Right renal cortex interstitium (tissue), 3 donors: ENCODE data around the gene PFDN1. TPM values are rescaled to one million over a fixed set of nuclear protein-coding genes. Genes with fewer than 3 reads are reported as not detected.
A peak's percentile ranks its signal among the peaks of the same experiment; 100 is the strongest.

Experiments used
- DNase-seq, 3 donors: peaks; one replicate each; pipeline ENCODE4 v3.0.0-alpha.2; 2013; ENCODE audit warnings: low read depth in 3 of 3, low spot score in 2 of 3
- polyA plus RNA-seq, 3 donors: library from polyadenylated mRNA; unstranded; fragments of 120-200 nt; gene quantifications; one replicate each; pipeline ENCODE4 v1.2.1, GENCODE V29; 2013; ENCODE audit not compliant: insufficient read length in 3 of 3

The PFDN1 gene
- polyA plus RNA-seq, 3 donors, result 116 to 134 (median 125) TPM

- no peak for DNase-seq
These were observed 60.8 kb downstream of the PFDN1 start for GRCh38 chr5:140242099-140242498.

GRCh38 chr5:140240987-140241706 lies 61.8 kb downstream of the PFDN1 start:
- peak in 1 of 3 donors; percentile 60 for DNase-seq

GRCh38 chr5:140239939-140240700 lies 62.8 kb downstream of the PFDN1 start:
- DNase-seq, result no peak

GRCh38 chr5:140239461-140239860 lies 63.4 kb downstream of the PFDN1 start:
- DNase-seq, result no peak

- DNase-seq, result no peak
These were observed 64.1 kb downstream of the PFDN1 start for GRCh38 chr5:140238756-140239155.

- no peak for DNase-seq
These were observed 65.9 kb downstream of the PFDN1 start for GRCh38 chr5:140236891-140237598.

GRCh38 chr5:140235791-140236551 lies 66.9 kb downstream of the PFDN1 start:
- DNase-seq, result no peak

GRCh38 chr5:140234377-140234989 lies 68.4 kb downstream of the PFDN1 start:
- DNase-seq, result no peak

- DNase-seq, result no peak
These were observed 70.2 kb downstream of the PFDN1 start for GRCh38 chr5:140232731-140233130.

GRCh38 chr5:140230373-140230772 lies 72.5 kb downstream of the PFDN1 start:
- DNase-seq, result no peak

GRCh38 chr5:140228364-140228837 lies 74.5 kb downstream of the PFDN1 start:
- DNase-seq, result no peak

GRCh38 chr5:140227046-140227445 lies 75.9 kb downstream of the PFDN1 start:
- DNase-seq, result no peak

- DNase-seq, result no peak
These were observed 77.5 kb downstream of the PFDN1 start for GRCh38 chr5:140225396-140225795.

GRCh38 chr5:140224658-140225057 lies 78.2 kb downstream of the PFDN1 start:
- no peak for DNase-seq

GRCh38 chr5:140223567-140223966 lies 79.3 kb downstream of the PFDN1 start:
- no peak for DNase-seq

- no peak for DNase-seq
These were observed 80.5 kb downstream of the PFDN1 start for GRCh38 chr5:140222416-140222815.

- DNase-seq, result no peak
These were observed 81.1 kb downstream of the PFDN1 start for GRCh38 chr5:140221697-140222223.

GRCh38 chr5:140220698-140221064 lies 82.2 kb downstream of the PFDN1 start:
- DNase-seq, result no peak

GRCh38 chr5:140220032-140220697 lies 82.7 kb downstream of the PFDN1 start:
- no peak for DNase-seq
